Fibroblast of the conjunctiva (primary cell): ENCODE measurements around the gene RCOR1.
"Not testable (repeated sequence)": the region's sequence is repeated elsewhere in the genome, so short reads cannot be mapped to it uniquely, and the experiment has no call there.

Source experiments
- DNase-seq: peaks from one replicate; pipeline ENCODE4 v3.0.0-alpha.2; 2010; ENCODE audit warnings: low read depth

The RCOR1 gene

DNA sequence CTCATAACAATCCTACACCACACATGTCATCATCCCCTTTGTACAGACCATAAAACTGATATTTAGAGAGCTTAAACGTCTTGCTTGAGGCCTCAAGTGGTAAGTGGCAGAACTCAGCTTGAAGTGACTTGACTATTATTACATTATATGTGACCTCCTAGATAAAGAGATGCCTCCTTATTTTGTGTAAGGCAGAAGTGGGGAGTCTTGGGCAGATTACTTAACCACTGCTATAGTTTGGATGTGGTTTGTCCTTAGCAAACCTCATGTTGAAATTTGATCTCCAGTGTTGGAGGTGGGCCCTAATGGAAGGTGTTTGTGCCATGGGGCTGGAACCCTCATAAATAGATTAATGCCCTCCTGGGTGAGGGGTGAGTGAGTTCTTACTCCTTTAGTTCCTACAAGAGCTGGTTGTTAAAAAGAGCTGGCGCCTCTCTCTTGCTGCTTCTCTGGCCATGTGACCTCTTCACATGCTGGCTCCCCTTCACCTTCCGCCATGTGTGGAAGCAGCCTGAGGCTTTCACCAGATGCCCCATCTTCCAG lies 37.4 kb downstream of the RCOR1 start:
- DNase-seq, result no peak

GRCh38 chr14:102630405-102630804 lies 38.0 kb downstream of the RCOR1 start:
- DNase-seq, result no peak

DNA sequence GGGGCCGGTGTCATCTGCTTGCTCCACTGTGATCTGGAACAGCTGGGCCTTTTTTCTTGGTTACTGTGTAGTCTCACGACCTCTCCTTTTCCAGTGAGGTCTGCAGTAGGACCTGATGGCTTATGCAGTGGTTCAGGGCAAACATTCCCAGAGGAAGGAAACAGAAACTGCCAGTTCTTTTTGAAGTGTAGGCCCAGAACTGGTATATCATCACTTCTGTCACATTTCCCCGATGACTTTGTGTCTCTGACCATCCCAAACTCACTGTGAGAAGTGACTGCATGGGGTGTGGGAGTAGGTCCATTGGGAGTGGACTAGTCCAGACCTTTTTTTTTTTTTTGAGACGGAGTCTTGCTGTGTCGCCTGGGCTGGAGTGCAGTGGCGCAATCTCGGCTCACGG lies 38.4 kb downstream of the RCOR1 start:
- no peak for DNase-seq

DNA sequence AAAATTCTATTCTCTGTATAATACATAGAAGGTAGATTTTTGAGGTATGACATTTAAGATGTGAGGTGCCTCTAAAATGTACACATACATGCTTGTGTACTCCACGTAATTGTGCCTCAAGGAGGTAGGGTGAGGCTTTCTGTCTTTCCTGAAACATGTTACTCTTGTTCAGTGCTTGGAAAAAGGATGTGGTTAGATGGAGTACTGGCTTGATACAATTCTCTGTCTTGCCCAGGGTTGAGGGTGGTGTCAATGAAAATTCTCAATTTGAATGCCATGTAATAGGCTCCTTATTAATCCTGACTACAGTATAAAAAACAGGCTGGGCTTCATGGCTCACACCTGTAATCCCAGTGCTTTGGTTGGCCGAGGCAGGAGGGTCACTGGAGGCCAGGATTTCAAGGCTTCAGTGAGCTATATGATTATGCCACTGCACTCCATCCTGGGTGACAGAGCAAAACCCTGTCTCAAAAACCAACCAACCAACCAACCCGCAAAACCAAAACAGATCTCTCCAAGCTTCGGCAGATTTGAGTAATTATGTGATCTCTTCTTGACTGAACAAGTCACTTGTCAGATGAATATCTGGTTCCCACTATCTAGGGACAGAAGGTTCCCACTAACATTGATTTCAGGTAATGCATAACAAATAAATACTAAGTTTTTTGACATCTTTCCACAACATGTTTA lies 41.6 kb downstream of the RCOR1 start:
- DNase-seq, result no peak

DNA sequence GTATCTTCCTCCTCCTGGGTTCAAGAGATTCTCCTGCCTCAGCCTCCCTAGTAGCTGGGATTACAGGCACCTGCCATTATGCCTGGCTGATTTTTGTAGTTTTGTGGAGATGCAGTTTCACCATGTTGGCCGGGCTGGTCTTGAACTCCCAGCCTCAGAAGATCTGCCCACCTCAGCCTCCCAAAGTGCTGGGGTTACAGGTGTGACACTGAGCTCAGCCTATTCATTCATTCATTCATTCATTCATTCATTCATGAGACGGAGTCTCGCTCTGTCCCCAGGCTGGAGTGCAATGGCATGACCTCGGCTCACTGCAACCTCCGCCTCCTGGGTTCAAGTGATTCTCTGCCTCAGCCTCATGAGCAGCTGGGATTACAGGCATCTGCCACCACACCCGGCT lies 47.2 kb downstream of the RCOR1 start:
- DNase-seq, result not testable (repeated sequence)

DNA sequence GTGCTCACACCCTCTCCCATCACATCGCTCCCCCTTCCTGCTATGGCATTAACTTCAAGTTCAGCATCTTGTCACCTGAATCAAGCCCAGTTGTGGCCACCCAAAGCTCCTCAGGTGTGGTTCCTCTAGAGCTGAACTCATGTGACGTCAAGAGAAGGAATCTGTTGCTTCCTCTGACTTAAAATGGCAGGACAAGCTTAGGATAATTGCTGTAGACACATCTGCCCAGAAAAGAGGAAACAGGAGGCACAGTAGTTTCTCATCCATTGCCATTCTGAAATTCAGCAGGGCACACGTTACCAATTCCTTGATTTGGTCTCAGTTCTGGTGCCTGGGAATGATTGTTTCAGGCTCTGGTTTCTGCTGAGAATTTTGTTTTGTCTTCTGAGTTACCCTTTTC lies 52.1 kb downstream of the RCOR1 start:
- no peak for DNase-seq

DNA sequence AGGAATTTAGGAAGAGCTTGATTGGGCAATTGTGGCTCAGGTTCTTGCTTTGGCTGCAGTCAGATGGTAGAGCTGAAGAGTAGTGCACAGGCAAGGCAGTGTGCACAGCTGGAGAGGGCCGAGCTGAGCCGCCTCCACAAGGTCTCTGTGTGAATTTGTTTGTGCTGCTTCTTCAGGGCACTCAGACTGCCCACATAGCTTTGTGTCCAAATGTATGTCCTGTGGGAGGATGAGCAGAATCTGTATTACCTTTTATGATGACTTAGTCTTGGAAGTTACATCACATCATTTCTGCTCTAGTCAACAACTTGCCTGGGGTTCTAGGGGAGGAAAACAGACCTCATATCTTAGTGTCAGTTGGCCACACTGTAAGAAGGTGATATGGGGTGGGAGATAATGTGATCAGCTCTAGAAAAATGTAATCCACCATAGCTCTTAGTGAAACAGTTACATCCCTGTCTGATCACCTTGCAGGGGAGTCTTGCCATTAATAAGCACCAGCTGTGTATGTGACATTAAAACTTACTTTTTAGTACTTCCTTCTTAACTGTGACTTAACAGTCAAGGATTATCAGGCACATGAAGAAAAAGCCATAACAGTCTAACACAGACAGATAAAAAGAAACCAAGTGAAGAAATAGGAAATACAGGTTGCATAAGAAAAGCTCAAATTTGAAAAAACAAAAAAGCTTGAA lies 53.4 kb downstream of the RCOR1 start:
- no peak for DNase-seq

DNA sequence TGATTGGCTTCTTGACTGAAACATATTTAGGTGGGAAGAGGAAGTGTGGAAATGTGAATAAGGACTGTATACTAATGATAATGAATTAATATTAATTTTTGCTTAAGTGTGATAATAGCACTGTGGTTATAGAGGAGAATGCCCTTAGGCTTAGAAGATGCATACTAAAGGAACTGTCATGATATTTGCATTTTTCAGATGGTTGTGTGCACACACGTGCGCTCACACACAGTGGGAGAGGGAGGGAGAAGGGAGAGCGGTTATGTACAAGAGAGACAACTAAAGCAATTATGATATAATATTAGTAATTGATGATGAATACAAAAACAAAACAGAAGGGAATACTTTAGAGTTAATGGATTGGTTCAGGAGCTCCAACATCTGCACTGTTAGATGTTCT lies 54.2 kb downstream of the RCOR1 start:
- DNase-seq, result no peak

GRCh38 chr14:102652194-102652593 lies 59.7 kb downstream of the RCOR1 start:
- no peak for DNase-seq

DNA sequence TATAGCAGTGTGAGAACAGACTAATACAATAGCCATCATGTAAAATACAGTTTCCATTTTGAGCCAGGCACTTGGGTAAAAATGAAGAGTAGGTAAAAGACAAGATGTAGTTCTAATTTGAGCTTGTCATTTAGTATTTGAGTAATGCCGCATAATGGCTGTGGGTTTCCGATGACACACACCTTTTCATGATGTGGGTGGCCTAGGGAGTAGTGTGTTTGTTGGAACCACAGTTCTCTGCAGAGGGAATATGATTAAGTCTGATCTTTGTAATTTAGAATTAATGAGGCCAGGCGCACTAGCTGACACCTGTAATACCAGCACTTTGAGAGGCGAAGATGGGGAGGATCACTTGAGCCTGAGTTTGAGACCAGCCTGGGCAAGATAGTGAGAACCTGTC lies 61.8 kb downstream of the RCOR1 start:
- no peak for DNase-seq

DNA sequence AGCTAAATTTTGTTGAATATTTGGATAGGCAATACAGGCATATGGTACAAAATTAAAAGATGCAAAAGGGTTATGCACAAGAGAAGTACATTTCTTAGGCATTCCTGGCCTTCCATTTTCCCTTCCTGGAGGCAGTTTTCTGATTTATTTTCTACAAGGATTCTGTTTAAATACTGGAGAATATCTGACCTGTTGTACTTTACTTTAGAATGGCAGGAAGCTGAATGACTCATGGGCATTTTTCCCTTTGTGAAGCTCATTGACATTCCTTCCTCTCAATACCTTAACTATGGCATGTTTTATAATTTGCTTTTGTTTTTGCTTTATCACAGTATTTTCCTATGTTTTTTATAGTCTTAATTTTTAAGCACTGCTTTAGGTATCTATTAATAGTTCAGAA lies 62.7 kb downstream of the RCOR1 start:
- DNase-seq, result no peak

DNA sequence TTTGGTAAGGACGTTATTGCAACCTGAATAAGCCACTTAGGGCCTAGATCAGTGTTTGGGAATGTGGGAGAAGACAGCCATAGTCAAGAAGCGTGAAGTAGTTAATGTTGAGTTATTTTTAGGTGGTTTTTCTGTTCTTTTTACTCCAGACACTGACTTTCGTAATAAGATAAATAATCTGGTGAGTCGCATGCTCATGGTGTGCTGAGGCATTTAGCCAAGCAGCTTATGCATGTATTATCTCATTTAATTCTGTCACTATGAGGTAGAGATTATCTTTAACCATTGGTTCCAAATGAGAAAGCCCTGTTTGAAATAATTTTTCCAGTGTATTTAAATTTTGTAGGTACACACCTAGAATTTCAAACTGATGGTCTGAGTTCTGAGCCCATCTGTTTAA lies 67.3 kb downstream of the RCOR1 start:
- no peak for DNase-seq

DNA sequence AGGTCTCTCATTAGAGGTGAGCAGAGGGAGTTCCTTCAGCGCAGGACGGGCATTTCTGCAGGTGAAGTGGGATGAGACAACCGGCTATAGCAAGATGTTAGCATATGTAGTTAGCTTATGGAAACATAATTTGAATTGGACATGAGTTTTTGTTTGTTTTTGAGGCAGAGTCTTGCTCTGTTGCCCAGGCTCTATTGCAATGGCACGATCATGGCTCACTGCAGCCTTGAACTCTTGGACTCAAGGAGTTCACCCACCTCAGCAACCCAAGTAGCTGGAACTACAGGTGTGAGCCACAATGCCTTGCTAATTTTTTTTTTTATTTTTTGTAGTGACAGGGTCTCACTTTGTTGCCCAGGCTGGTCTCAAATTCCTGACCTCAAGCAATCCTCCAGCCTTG lies 69.2 kb downstream of the RCOR1 start:
- no peak for DNase-seq

DNA sequence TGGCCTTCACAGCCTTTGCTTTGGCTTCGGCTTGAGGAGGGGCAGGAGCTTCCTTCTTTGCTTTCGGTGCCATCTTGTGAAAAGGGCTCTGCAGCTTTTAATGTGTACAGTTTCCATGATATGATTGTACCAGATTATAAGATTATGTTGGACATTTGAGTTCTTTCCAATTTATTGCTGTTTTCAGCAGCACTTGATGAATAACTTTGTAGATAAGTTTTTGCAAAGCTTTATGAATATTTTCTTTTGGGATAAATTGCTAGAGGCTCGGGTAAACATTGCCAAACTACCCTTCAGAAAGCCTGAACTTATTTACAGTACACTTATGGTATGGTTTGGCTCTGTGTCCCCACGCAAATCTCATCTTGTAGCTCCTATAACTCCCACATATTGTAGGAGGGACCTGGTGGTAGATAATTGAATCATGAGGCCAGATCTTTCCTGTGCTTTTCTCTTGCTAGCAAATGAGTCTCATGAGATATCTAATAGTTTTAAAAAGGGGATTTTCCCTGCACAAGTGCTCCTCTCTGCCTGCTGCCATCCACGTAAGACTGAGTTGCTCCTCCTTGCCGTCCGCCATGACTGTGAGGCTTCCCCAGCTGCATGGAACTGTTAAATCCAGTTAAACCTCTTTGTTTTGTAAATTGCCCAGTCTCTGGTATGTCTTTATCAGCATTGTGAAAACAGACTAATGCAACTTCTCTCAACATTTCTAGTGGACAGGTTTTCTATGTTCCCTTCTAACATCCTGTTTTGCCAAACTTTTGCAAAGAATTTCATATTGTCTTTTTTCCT lies 70.4 kb downstream of the RCOR1 start:
- DNase-seq, result no peak

- DNase-seq, result no peak
Measured at GRCh38 chr14:102663440-102663839, 71.0 kb downstream of the RCOR1 start.

DNA sequence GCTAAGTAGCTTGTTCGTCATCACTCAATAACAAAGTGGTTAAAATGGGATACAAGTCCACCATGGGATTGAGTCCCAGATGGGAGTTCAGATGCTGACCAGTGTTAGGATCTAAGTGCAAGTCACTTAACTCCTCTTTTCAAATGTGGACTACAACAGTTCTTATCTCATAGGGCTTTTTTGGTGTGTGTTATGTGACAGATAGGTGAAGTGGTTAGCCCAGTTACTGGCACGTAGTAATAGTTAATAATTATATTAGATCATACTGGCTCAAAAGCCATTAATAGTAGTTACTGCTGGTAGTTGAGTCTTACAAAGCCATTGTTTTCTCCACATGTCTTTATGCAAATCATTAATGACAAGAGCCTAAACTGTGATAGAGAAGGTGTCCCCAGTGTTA lies 73.2 kb downstream of the RCOR1 start:
- DNase-seq, result no peak

DNA sequence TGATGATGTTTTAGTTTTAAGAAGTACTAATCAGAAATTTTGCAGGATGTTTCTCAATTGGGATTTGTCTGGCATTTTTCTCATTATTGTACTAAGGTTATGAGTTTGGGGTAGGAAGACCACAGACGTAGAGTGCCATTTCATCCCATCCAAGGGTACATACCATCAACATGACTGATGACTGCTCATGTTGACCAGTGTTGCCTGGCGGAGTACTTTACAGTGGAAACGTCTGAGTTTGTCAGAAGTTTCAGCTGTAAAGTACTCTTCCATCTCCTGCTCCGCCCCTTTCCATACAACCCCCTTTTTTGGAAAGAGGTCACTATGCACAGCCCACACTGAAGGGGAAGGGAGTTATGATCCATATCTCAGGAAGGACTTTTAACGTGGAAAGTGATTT lies 74.2 kb downstream of the RCOR1 start:
- DNase-seq, result no peak

GRCh38 chr14:102667703-102668102 lies 75.3 kb downstream of the RCOR1 start:
- no peak for DNase-seq

DNA sequence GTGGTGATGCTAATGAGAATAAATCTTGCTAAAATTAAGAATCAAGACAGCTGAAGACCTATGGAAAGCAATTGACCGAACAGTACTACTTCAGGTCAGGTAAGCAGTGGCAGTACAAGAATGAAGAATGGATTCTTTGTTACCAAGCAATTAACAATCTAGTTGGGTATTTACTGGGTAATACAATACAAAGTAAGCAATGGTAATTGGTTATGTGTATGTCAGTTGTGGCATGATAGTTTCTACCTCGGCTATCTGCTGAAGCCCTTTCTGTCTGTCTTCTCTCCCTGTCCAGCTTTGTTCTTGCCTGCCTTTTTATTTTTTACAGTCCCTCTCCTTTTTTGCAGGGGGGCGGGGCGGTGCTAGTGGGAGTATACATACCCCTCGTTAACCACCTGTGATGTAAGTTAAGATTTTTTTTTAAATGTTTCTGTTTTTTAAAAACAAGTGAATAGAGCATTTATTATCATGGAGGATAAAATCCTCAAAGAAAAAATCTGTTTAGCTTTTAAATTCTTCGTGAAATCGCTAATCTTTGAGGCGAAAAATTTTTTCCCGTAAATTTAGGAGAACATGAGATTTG lies 75.9 kb downstream of the RCOR1 start:
- DNase-seq, result no peak

DNA sequence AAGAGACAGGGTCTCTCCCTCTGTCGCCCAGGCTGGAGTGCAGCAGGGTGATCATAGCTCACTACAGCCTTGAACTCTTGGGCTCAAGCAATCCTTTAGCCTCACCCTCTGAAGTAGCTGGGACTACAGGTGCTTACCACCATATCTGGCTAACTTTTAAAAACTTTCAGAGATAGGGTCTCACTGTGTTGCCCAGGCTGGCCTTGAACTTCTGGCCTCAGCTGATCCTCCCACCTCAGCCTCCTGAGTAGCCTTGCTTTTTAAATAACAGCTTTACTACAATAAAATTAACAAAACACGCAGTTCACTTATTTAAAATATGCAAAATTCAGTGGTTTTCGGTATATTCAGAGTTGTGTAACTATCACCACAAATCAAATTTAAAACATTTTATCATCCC lies 79.0 kb downstream of the RCOR1 start:
- DNase-seq, result no peak

- DNase-seq, result no peak
Measured at GRCh38 chr14:102672410-102672960, 80.0 kb downstream of the RCOR1 start.

DNA sequence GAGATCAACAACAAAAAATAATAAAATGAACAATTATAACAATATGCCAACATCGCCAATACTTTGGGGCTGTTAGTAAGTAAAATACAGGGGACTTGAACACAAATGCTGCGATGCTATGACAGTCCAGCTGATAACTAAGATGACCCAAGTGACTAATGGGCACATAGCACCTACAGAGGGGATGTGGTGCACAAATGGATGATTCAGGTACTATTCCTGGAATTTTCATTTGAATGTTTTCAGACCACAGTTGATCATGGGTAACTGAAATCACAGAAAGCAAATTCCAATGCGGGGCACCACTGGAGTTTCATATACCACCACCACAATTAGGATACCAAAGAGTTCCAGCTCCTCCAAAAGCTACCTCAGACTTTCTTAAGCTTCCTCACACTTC lies 82.9 kb downstream of the RCOR1 start:
- DNase-seq, result no peak
